Natural killer cell (primary cell): ENCODE measurements around the gene PGRMC1. TPM values are rescaled to one million over a fixed set of nuclear protein-coding genes. Genes with fewer than 3 reads are reported as not detected.

Source experiments
- ATAC-seq, 3 donors: fragments of 150-1000 bp in 2 of 3; fragments of 200-7000 bp in 1 of 3; cut with Tn5 transposase; 1 replicate in 1 of 3; 2 replicates in 2 of 3; pipeline ENCODE4 v1.10.0; 2021; ENCODE audit warnings: mild to moderate bottlenecking in 2 of 3, moderate library complexity in 2 of 3
- DNase-seq, 2 donors: peaks; one replicate each; pipeline versions ENCODE4 v3.0.0 to v3.0.0-alpha.2; 2013 to 2021; ENCODE audit warnings: mixed read lengths in 1 of 2
- H3K27ac ChIP-seq: one replicate; pipeline ENCODE4 v1.5.1; 2013; ENCODE audit warnings: mild to moderate bottlenecking, low read length
- H3K27me3 ChIP-seq: one replicate; pipeline ENCODE4 v1.6.1; 2013; ENCODE audit warnings: low read length; ENCODE audit not compliant: control insufficient read depth, insufficient read depth
- H3K36me3 ChIP-seq: one replicate; pipeline ENCODE4 v1.6.1; 2013; ENCODE audit warnings: low read length; ENCODE audit not compliant: control insufficient read depth, insufficient read depth
- H3K4me1 ChIP-seq: one replicate; pipeline ENCODE4 v1.6.1; 2013; ENCODE audit warnings: low read length; ENCODE audit not compliant: control insufficient read depth, insufficient read depth
- H3K4me3 ChIP-seq: one replicate; pipeline ENCODE4 v1.5.1; 2013; ENCODE audit warnings: low read length
- H3K9me3 ChIP-seq: one replicate; pipeline ENCODE4 v1.6.1; 2013; ENCODE audit warnings: low read length; ENCODE audit not compliant: control insufficient read depth, insufficient read depth
- H3K27ac Mint-ChIP-seq, 2 donors: one replicate each; pipeline ENCODE4 v1.8.0; 2022; ENCODE audit warnings: mild to moderate bottlenecking in 2 of 2, mixed read lengths in 2 of 2, moderate library complexity in 1 of 2
- H3K27me3 Mint-ChIP-seq, 2 donors: one replicate each; pipeline ENCODE4 v1.8.0; 2022; ENCODE audit warnings: low read depth in 2 of 2, mixed read lengths in 2 of 2
- H3K36me3 Mint-ChIP-seq: one replicate; pipeline ENCODE4 v1.8.0; 2022; ENCODE audit warnings: mixed read lengths
- H3K4me1 Mint-ChIP-seq, 2 donors: one replicate each; pipeline ENCODE4 v1.8.0; 2022; ENCODE audit warnings: mixed read lengths in 2 of 2
- H3K4me3 Mint-ChIP-seq: one replicate; pipeline ENCODE4 v1.8.0; 2022; ENCODE audit warnings: mild to moderate bottlenecking, moderate library complexity, mixed read lengths
- H3K9me3 Mint-ChIP-seq, 2 donors: one replicate each; pipeline ENCODE4 v1.8.0; 2022; ENCODE audit warnings: mixed read lengths in 2 of 2
- WGBS: methylation state at CpG from one replicate; pipeline ENCODE4 v1.1.7; 2013; ENCODE audit warnings: missing lambda C conversion rate; ENCODE audit not compliant: insufficient coverage; 5-methylcytosine and 5-hydroxymethylcytosine counted together
- intact Hi-C: fragments of 100-400 bp; cut with micrococcal nuclease; formaldehyde crosslinking; loops from one replicate; pipeline ENCODE4 v1.14.2; 2022
- total RNA-seq, 4 donors: library from RNA; stranded (reverse); fragments of 120-200 nt in 1 of 4; gene quantifications; one replicate each; pipeline versions ENCODE4 v1.2.3 to v1.2.4, GENCODE V29; 2013 to 2022
- TF ChIP-seq, protein P1 (sequence below): fragments of 200-600 bp; IDR thresholded peaks from one replicate; pipeline ENCODE4 v1.8.0; 2022; ENCODE audit warnings: antibody characterized with exemption

Gene PGRMC1
- total RNA-seq, 3 donors from 2014 or later (not counting 1 experiment from before 2014, with no cell fraction given) = 11.5 to 13.6 (median 13.2) TPM

DNA sequence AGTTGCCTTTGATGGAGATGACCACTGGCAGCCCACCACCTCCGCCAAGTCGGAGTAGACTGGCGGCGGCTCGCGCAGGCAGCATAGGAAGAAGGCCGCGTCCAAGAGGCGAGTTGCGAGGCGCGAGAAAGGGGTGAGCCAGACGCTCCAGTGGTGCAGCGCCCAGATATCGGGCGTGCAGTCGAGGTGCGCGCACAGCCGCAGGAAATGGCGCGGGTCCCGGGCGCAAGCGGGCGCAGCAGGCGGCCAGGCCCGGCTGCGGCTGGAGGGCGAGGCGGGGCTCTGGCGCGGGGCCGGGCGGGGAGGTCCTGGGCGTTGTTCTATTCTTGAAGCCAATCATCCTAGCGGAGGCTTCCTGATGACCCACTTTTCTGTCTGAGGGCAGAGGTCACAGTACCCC is 13.2 kb upstream of the PGRMC1 start:
- Histone ChIP-seq H3K27me3 (no peaks in the 10 kb centered on the region), H3K4me1 (no peaks in the 10 kb centered on the region), H3K9me3 (no peaks in the 10 kb centered on the region), H3K27ac (no peak overlapping the region), H3K4me3 (no peak overlapping the region), H3K36me3 (no peaks in the 10 kb centered on the region)
- Mint-ChIP-seq H3K4me1 (peaks cover 0 to 4% of the 10 kb centered on the region in 2 donors), H3K27me3 (peaks cover 19 to 33% of the 10 kb centered on the region in 2 donors), H3K9me3 (no peaks in the 10 kb centered on the region), H3K36me3 (no peaks in the 10 kb centered on the region), H3K27ac (no peak overlapping the region), H3K4me3 (no peak overlapping the region)
- TF ChIP-seq, protein P1, sequence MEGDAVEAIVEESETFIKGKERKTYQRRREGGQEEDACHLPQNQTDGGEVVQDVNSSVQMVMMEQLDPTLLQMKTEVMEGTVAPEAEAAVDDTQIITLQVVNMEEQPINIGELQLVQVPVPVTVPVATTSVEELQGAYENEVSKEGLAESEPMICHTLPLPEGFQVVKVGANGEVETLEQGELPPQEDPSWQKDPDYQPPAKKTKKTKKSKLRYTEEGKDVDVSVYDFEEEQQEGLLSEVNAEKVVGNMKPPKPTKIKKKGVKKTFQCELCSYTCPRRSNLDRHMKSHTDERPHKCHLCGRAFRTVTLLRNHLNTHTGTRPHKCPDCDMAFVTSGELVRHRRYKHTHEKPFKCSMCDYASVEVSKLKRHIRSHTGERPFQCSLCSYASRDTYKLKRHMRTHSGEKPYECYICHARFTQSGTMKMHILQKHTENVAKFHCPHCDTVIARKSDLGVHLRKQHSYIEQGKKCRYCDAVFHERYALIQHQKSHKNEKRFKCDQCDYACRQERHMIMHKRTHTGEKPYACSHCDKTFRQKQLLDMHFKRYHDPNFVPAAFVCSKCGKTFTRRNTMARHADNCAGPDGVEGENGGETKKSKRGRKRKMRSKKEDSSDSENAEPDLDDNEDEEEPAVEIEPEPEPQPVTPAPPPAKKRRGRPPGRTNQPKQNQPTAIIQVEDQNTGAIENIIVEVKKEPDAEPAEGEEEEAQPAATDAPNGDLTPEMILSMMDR = no peak
- intact Hi-C loops = no loop called here
- no peak for DNase-seq
- no peak for ATAC-seq
- 91% methylated on average over 37 of the region's 37 CpGs for WGBS

DNA sequence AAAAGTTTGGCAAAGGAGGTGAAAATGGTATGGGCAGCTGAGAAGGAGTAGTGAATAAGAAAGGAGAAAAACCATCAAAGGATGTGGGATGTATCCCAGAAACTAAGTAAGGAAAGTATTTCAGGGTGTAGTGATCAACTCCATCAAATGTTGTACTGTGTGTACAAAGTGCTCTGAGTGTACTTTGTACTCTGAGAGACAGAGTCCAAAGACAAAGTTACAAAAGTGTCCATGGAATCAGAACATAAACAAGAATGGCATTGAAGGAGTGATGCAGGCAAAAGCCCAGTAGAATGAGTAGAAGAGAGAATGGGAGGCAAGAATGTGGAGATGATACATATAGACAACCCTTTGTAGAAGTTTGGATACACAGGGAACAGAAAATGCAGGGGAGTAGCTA is 12.3 kb upstream of the PGRMC1 start:
- Mint-ChIP-seq H3K27me3 (peaks cover 21 to 32% of the 10 kb centered on the region in 2 donors), H3K36me3 (no peaks in the 10 kb centered on the region), H3K9me3 (no peaks in the 10 kb centered on the region), H3K4me1 (peaks cover 0 to 4% of the 10 kb centered on the region in 2 donors), H3K4me3 (no peak overlapping the region), H3K27ac (no peak overlapping the region)
- intact Hi-C loops = no loop called here
- Histone ChIP-seq H3K27me3 (no peaks in the 10 kb centered on the region), H3K4me1 (no peaks in the 10 kb centered on the region), H3K9me3 (no peaks in the 10 kb centered on the region), H3K27ac (no peak overlapping the region), H3K4me3 (no peak overlapping the region), H3K36me3 (no peaks in the 10 kb centered on the region)
- DNase-seq = no peak
- ATAC-seq = no peak
- TF ChIP-seq, protein P1 = no peak

DNA sequence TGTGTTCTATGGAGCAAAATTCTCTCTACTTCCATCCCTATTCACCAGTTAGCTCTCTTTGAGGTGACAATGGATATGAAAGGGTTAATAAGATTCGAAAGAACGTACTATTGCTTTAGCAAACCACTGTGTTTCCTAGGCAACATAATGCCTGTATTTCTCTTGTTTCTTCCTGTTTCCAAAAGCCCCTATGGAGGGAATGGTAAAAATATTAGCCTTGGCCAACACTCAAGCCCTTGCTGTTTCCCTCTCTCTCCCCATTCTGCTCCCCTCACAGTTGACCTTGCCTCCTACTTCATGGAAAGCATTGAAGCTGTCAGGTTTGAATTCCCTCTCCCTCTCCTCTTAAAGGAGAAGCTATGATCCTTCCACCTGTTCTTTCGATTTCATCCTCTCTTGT is 9.6 kb upstream of the PGRMC1 start:
- H3K4me1 ChIP-seq = no peaks in the 10 kb centered on the region
- Mint-ChIP-seq H3K27ac (no peak overlapping the region), H3K27me3 (peaks cover 30 to 32% of the 10 kb centered on the region in 2 donors), H3K4me1 (peaks cover 0 to 4% of the 10 kb centered on the region in 2 donors), H3K4me3 (no peak overlapping the region), H3K9me3 (no peaks in the 10 kb centered on the region), H3K36me3 (no peaks in the 10 kb centered on the region)
- ATAC-seq (no peak), DNase-seq (no peak)
- intact Hi-C loops = no loop called here
- H3K4me3 ChIP-seq = no peak overlapping the region
- TF ChIP-seq, protein P1 = no peak
- no peaks in the 10 kb centered on the region for H3K36me3 ChIP-seq
- WGBS = no CpG with 5 or more reads among the region's 3 CpGs
- H3K27ac ChIP-seq = no peak overlapping the region
- H3K27me3 ChIP-seq = no peaks in the 10 kb centered on the region
- no peaks in the 10 kb centered on the region for H3K9me3 ChIP-seq

DNA sequence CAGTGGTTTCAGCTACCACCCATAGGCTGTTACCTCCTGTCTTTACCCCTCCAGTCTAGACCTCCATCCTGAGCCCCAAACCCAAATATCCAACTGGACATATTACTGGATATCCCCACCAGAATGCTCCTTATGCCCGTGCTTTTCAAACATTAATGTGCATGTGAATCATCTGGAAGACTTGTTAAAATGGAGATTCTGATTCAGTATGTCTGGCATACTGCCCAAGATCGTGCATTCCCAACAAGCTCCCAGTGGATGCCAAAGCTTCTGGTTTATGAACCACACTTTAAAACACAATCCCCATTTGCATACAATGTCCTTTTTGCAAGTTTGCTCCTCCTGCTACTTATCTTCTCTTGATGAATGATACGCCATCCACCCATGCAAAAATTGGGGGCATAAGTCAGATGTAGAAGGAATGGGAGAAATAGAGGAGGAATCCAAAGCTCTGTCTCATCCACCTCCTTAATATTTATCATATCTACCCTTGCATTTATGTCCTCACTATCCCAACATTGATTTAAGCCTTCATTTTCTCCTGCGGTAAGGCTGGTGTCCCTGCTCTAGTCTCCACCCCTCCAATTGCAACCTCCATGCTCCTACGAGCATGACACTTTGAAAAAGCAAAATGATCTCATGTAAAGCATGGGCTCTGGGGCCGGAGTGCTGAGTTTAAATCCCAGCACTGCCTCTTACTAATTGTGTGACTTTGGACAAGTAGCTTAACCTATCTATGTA is 7.4 kb upstream of the PGRMC1 start:
- no peaks in the 10 kb centered on the region for H3K36me3 ChIP-seq
- H3K4me1 Mint-ChIP-seq = peaks cover 0 to 4% of the 10 kb centered on the region in 2 donors
- H3K4me3 ChIP-seq = no peak overlapping the region
- WGBS = 79% methylated on average over 3 of the region's 6 CpGs
- no peak for ATAC-seq
- H3K4me3 Mint-ChIP-seq = no peak overlapping the region
- H3K36me3 Mint-ChIP-seq = no peaks in the 10 kb centered on the region
- intact Hi-C loops = no loop called here
- no peaks in the 10 kb centered on the region for H3K27me3 ChIP-seq
- no peak for DNase-seq
- no peaks in the 10 kb centered on the region for H3K4me1 ChIP-seq
- no peak overlapping the region for H3K27ac Mint-ChIP-seq
- H3K9me3 ChIP-seq = no peaks in the 10 kb centered on the region
- H3K9me3 Mint-ChIP-seq = no peaks in the 10 kb centered on the region
- H3K27me3 Mint-ChIP-seq = peaks cover 31 to 39% of the 10 kb centered on the region in 2 donors
- TF ChIP-seq, protein P1 = no peak
- H3K27ac ChIP-seq = no peak overlapping the region
